Measurements from ENCODE around the gene BFSP2. TPM values are rescaled to one million over a fixed set of nuclear protein-coding genes. Genes with fewer than 3 reads are reported as not detected.

The BFSP2 gene
- total and polyA plus RNA-seq, 2 of the 4 experiments (the other 2 are of a cell fraction), result not detected

DNA sequence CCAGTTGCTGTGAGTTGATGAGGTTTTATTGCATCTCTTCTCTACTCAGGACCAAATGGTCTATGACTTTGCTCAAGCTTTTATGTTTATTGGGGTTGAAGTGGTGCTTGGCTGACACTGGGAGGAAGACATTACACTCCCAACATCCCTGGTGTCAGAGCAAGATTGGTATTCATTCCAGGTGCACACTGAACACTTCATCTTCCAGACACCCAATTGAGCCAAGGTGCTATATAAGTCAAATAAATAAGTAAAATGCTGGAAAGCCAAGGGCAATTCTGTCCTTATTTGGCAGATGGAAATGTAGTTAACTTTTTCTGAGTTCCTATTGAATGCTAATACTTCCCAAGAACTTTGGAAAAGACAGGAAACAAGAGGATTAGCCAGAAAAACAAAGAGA, 120.4 kb downstream of the BFSP2 start:
- Histone ChIP-seq H3K4me2 (ENCODE audit: low read depth, low read length) (no peak overlapping the region), H3K23ac (ENCODE audit: low read depth, low read length) (no peak overlapping the region), H4K8ac (ENCODE audit: low read depth in 2 of 2, low read length in 2 of 2) (no peak overlapping the region), H2BK5ac (ENCODE audit: low read depth, low read length, poor library complexity, severe bottlenecking) (no peak overlapping the region), H2BK20ac (ENCODE audit: low read depth, low read length) (no peak overlapping the region), H3K9me3 (ENCODE audit: control insufficient read depth, insufficient read depth, low read length) (no peaks in the 10 kb centered on the region), H2BK120ac (ENCODE audit: low read depth, low read length) (no peak overlapping the region), H3K18ac (ENCODE audit: low read depth, low read length) (no peak overlapping the region), H2AK9ac (replicated peaks; ENCODE audit: low read depth, low read length, poor library complexity) (no peak overlapping the region), H4K91ac (ENCODE audit: insufficient read depth, low read depth, low read length) (no peak overlapping the region), H2AK5ac (ENCODE audit: low read depth, low read length) (no peak overlapping the region), H3K4me3 (ENCODE audit: insufficient read depth, low read depth, low read length) (no peak overlapping the region), H4K5ac (ENCODE audit: low read depth, low read length) (no peak overlapping the region), H3K9ac (ENCODE audit: low read depth, low read length) (no peak overlapping the region), H3K4ac (ENCODE audit: low read depth, low read length) (no peak overlapping the region), H3K27ac (ENCODE audit: insufficient read depth, low read length) (no peak overlapping the region), H3K56ac (ENCODE audit: extremely low read depth, insufficient read depth, low read length) (no peak overlapping the region), H3K14ac (replicated peaks; ENCODE audit: low read depth, low read length) (no peak overlapping the region), H3K79me1 (ENCODE audit: low read depth in 1 of 2, low read length in 2 of 2) (no peaks in the 10 kb centered on the region), H4K20me1 (ENCODE audit: insufficient read depth, low read length) (no peaks in the 10 kb centered on the region), H2BK15ac (ENCODE audit: low read depth, low read length) (no peak overlapping the region), H3K9me1 (ENCODE audit: insufficient read depth, low read length) (peaks cover under 1% of the 10 kb centered on the region; the same call in 1 of the 2 replicates), H3K27me3 (ENCODE audit: control insufficient read depth, insufficient read depth, low read length) (no peaks in the 10 kb centered on the region), H3K36me3 (ENCODE audit: control insufficient read depth, insufficient read depth, low read length) (no peaks in the 10 kb centered on the region), H3K4me1 (ENCODE audit: control insufficient read depth, insufficient read depth, low read length) (peaks cover 2% of the 10 kb centered on the region), H2AFZ (replicated peaks; ENCODE audit: low read length, poor library complexity) (no peak overlapping the region)
- no peak for ATAC-seq (ENCODE audit: low read depth)
- dilution Hi-C loops (cut with HindIII; ENCODE audit: low sequenced_read_pairs, unreplicated experiment) (no loop called here), intact Hi-C loops (cut with micrococcal nuclease) (no loop called here), in situ Hi-C loops (cut with MboI; ENCODE audit: low sequenced_read_pairs) (no loop called here)
- CTCF ChIA-PET, result interaction anchor here (0.6 kb wide), 1 partner anchor 479 kb away, joined by 3 read pairs; no protein-coding TSS in a partner anchor
- TF ChIP-seq ELK1 (IDR thresholded peaks at IDR 0.05; ENCODE audit: borderline replicate concordance, low read depth, low read length) (no peak), RCOR1 (IDR thresholded peaks at IDR 0.05; ENCODE audit: insufficient replicate concordance, low read length) (no peak), NFE2L2 (IDR thresholded peaks at IDR 0.05; ENCODE audit: low read depth, low read length) (no peak), MXI1 (IDR thresholded peaks at IDR 0.05; ENCODE audit: borderline replicate concordance, low read depth, low read length) (no peak), CTCF (conservative IDR thresholded peaks at IDR 0.05; ENCODE audit: low read depth, low read length) (no peak), MAZ (IDR thresholded peaks at IDR 0.05; ENCODE audit: borderline replicate concordance, low read depth, low read length) (no peak)
- TF ChIP-seq, protein P1, sequence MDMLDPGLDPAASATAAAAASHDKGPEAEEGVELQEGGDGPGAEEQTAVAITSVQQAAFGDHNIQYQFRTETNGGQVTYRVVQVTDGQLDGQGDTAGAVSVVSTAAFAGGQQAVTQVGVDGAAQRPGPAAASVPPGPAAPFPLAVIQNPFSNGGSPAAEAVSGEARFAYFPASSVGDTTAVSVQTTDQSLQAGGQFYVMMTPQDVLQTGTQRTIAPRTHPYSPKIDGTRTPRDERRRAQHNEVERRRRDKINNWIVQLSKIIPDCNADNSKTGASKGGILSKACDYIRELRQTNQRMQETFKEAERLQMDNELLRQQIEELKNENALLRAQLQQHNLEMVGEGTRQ (IDR thresholded peaks at IDR 0.05; ENCODE audit: low read depth, low read length), result no peak
- no peak for DNase-seq
- no TSS peak for BruUV-seq (replicated peaks)
- POLR2A ChIA-PET (ENCODE audit: unreplicated experiment), result no interaction called here
